Breast epithelium (tissue), 3 donors: ENCODE data around the gene BPI.

Experiments
- CTCF ChIP-seq, 3 donors: fragments of 450-650 bp; IDR thresholded peaks; one replicate each; pipeline ENCODE4 v1.5.1; 2016 to 2017; ENCODE audit warnings: antibody characterized with exemption in 3 of 3, mild to moderate bottlenecking in 3 of 3, moderate library complexity in 3 of 3
- POLR2A ChIP-seq: fragments of 450-650 bp; IDR thresholded peaks from one replicate; pipeline ENCODE4 v1.6.1; 2016; ENCODE audit warnings: antibody characterized with exemption, mild to moderate bottlenecking, moderate library complexity
- POLR2AphosphoS5 ChIP-seq, 3 donors: sonication (generic); formaldehyde crosslinking; IDR thresholded peaks; one replicate each; pipeline ENCODE4 v1.6.1; 2017; ENCODE audit warnings: antibody characterized with exemption in 3 of 3

DNA sequence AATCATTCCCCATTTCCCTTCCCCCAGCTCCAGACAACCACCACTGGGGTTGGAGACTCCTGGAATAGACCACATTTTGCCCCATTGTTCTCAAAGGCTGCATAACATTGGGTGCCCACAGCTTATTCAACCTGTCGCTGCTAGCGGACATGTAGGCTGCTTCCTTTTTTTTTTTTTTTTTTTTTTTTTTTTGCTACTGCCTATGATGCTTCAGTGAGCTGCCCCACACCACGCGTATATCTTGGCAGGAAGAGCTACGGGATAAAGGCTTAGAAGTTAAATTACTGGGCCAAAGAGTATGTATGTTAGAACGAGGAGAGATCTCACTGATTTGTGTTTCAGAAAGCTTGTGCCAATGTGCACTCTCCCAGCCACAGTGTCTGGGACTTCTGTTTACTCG lies 49.4 kb downstream of the BPI start:
- TF ChIP-seq CTCF (IDR thresholded peaks at IDR 0.05) (no peak), POLR2A (no peak), POLR2AphosphoS5 (IDR thresholded peaks at IDR 0.05) (no peak)
